Astrocyte (in vitro differentiated cells and primary cell): Measurements from ENCODE around the gene TOR4A. TPM values are rescaled to one million over a fixed set of nuclear protein-coding genes. Genes with fewer than 3 reads are reported as not detected.

ENCODE experiments used
- DNase-seq: peaks from one replicate; pipeline ENCODE4 v3.0.0-alpha.2; 2010; ENCODE audit warnings: low read depth
- FAIRE-seq: peaks from 2 replicates; lab custom pipeline; 2011; peaks lifted over from hg19 to GRCh38; lab: Jason Lieb, UNC
- H2AFZ ChIP-seq: 2 replicates; pipeline ENCODE4 v1.6.0; 2012; ENCODE audit warnings: low read depth, low read length, inconsistent platforms
- H3K27ac ChIP-seq: 2 replicates; pipeline ENCODE4 v1.5.1; 2011; ENCODE audit warnings: low read depth, low read length, inconsistent platforms
- H3K27me3 ChIP-seq: 2 replicates; pipeline ENCODE4 v1.6.0; 2011; ENCODE audit warnings: low read length, inconsistent platforms; ENCODE audit not compliant: insufficient read depth
- H3K36me3 ChIP-seq: 2 replicates; pipeline ENCODE4 v1.5.1; 2011; ENCODE audit warnings: low read length, inconsistent platforms; ENCODE audit not compliant: insufficient read depth
- H3K4me1 ChIP-seq: 2 replicates; pipeline ENCODE4 v1.5.1; 2011; ENCODE audit warnings: low read length, inconsistent platforms; ENCODE audit not compliant: insufficient read depth
- H3K4me2 ChIP-seq: 2 replicates; pipeline ENCODE4 v1.6.0; 2012; ENCODE audit warnings: low read length, inconsistent platforms
- H3K4me3 ChIP-seq: 2 replicates; pipeline ENCODE4 v1.5.1; 2011; ENCODE audit warnings: low read depth, mild to moderate bottlenecking, low read length, inconsistent platforms; ENCODE audit not compliant: insufficient read depth
- H3K79me2 ChIP-seq: 2 replicates; pipeline ENCODE4 v1.6.0; 2012; ENCODE audit warnings: mild to moderate bottlenecking, low read length, inconsistent platforms; ENCODE audit not compliant: insufficient read depth
- H3K9ac ChIP-seq: 2 replicates; pipeline ENCODE4 v1.6.0; 2012; ENCODE audit warnings: mild to moderate bottlenecking, low read length, inconsistent platforms
- H3K9me3 ChIP-seq: 2 replicates; pipeline ENCODE4 v1.5.1; 2012; ENCODE audit warnings: low read depth, mild to moderate bottlenecking, low read length, inconsistent platforms; ENCODE audit not compliant: insufficient read depth
- H4K20me1 ChIP-seq: 2 replicates; pipeline ENCODE4 v1.6.0; 2012; ENCODE audit warnings: low read length, inconsistent platforms; ENCODE audit not compliant: insufficient read depth
- H3K27ac Mint-ChIP-seq: one replicate; pipeline ENCODE4 v1.8.0; 2021; ENCODE audit warnings: mild to moderate bottlenecking, mixed read lengths; ENCODE audit not compliant: unreplicated experiment
- H3K27me3 Mint-ChIP-seq: one replicate; pipeline ENCODE4 v1.8.0; 2021; ENCODE audit warnings: low read depth, mixed read lengths; ENCODE audit not compliant: unreplicated experiment
- H3K36me3 Mint-ChIP-seq: one replicate; pipeline ENCODE4 v1.8.0; 2021; ENCODE audit warnings: low read depth, mixed read lengths; ENCODE audit not compliant: unreplicated experiment
- H3K4me1 Mint-ChIP-seq: one replicate; pipeline ENCODE4 v1.8.0; 2021; ENCODE audit warnings: low read depth, mixed read lengths; ENCODE audit not compliant: unreplicated experiment
- H3K4me3 Mint-ChIP-seq: one replicate; pipeline ENCODE4 v1.8.0; 2021; ENCODE audit warnings: mild to moderate bottlenecking, moderate library complexity, mixed read lengths; ENCODE audit not compliant: unreplicated experiment
- H3K9me3 Mint-ChIP-seq: one replicate; pipeline ENCODE4 v1.8.0; 2021; ENCODE audit warnings: mild to moderate bottlenecking, mixed read lengths; ENCODE audit not compliant: unreplicated experiment
- CTCF ChIP-seq: IDR thresholded peaks from 2 replicates; pipeline ENCODE4 v1.5.1; 2011; ENCODE audit warnings: low read depth, mild to moderate bottlenecking, inconsistent platforms, low read length, moderate library complexity; ENCODE audit not compliant: insufficient read depth
- EZH2 ChIP-seq: IDR thresholded peaks from 2 replicates; pipeline ENCODE4 v1.6.1; 2012; ENCODE audit warnings: mild to moderate bottlenecking, low read length, inconsistent platforms; ENCODE audit not compliant: insufficient read depth
- total RNA-seq: library from RNA; stranded (reverse); gene quantifications from 2 replicates; pipeline ENCODE4 v1.2.1, GENCODE V29; 2021

TOR4A gene
- total RNA-seq, 1 donor from 2014 or later: 11.8 TPM

GRCh38 chr9:137251490-137252268 is 25.8 kb upstream of the TOR4A start:
- Histone ChIP-seq H2AFZ (no peak overlapping the region), H3K4me2 (no peak overlapping the region), H3K9ac (no peak overlapping the region), H3K9me3 (no peaks in the 10 kb centered on the region), H3K36me3 (no peaks in the 10 kb centered on the region), H4K20me1 (peaks cover 12% of the 10 kb centered on the region), H3K27me3 (no peaks in the 10 kb centered on the region), H3K4me3 (no peak overlapping the region), H3K4me1 (peaks cover 20% of the 10 kb centered on the region), H3K79me2 (peaks cover 20% of the 10 kb centered on the region), H3K27ac (no peak overlapping the region)
- FAIRE-seq (no peak), DNase-seq (no peak)
- no peaks in the 10 kb centered on the region for H3K36me3 Mint-ChIP-seq
- H3K27ac Mint-ChIP-seq: no peak overlapping the region
- H3K27me3 Mint-ChIP-seq: peaks cover 6% of the 10 kb centered on the region
- H3K4me3 Mint-ChIP-seq: no peak overlapping the region
- no peaks in the 10 kb centered on the region for H3K9me3 Mint-ChIP-seq
- peaks cover 2% of the 10 kb centered on the region for H3K4me1 Mint-ChIP-seq
- no peak for TF ChIP-seq EZH2
- TF ChIP-seq CTCF: no peak

- no peak for TF ChIP-seq EZH2
- TF ChIP-seq CTCF: no peak
- Mint-ChIP-seq H3K27ac (no peak overlapping the region), H3K9me3 (no peaks in the 10 kb centered on the region), H3K4me3 (peak overlapping the region; percentile 60), H3K4me1 (peaks cover 4% of the 10 kb centered on the region), H3K27me3 (peaks cover 6% of the 10 kb centered on the region), H3K36me3 (no peaks in the 10 kb centered on the region)
- no peak overlapping the region for H3K4me3 ChIP-seq
- no peak overlapping the region for H3K4me2 ChIP-seq
- peaks cover 22% of the 10 kb centered on the region for H3K4me1 ChIP-seq
- DNase-seq (no peak), FAIRE-seq (no peak)
- no peak overlapping the region for H3K27ac ChIP-seq
- H4K20me1 ChIP-seq: peaks cover 17% of the 10 kb centered on the region
- no peak overlapping the region for H2AFZ ChIP-seq
- no peaks in the 10 kb centered on the region for H3K9me3 ChIP-seq
- H3K79me2 ChIP-seq: peaks cover 27% of the 10 kb centered on the region
- no peak overlapping the region for H3K9ac ChIP-seq
- no peaks in the 10 kb centered on the region for H3K27me3 ChIP-seq
- H3K36me3 ChIP-seq: no peaks in the 10 kb centered on the region
Measured at GRCh38 chr9:137252555-137253506, 24.7 kb upstream of the TOR4A start.
